ENCODE data around the gene AP3S2.
"Not testable (repeated sequence)": the region's sequence is repeated elsewhere in the genome, so short reads cannot be mapped to it uniquely, and the experiment has no call there.

The AP3S2 gene

GRCh38 chr15:89782619-89782950, 111.2 kb downstream of the AP3S2 start:
- H3K9me3 ChIP-seq (ENCODE audit: control insufficient read depth, insufficient read depth, low read length); H3K27me3 ChIP-seq (ENCODE audit: control insufficient read depth, insufficient read depth, low read length); H3K27ac ChIP-seq (ENCODE audit: low read depth, low read length); H3K9ac ChIP-seq (ENCODE audit: low read depth, low read length); H3K36me3 ChIP-seq (ENCODE audit: control insufficient read depth, insufficient read depth, low read length); H3K4me3 ChIP-seq (ENCODE audit: low read depth, low read length): not testable (repeated sequence)
- peaks cover 17% of the 10 kb centered on the region for H3K4me1 ChIP-seq (ENCODE audit: control insufficient read depth, insufficient read depth, low read length)

GRCh38 chr15:89781891-89782618, 111.7 kb downstream of the AP3S2 start:
- Histone ChIP-seq H3K36me3 (ENCODE audit: control insufficient read depth, insufficient read depth, low read length) (no peaks in the 10 kb centered on the region), H3K9ac (ENCODE audit: low read depth, low read length) (no peak overlapping the region), H3K27ac (ENCODE audit: low read depth, low read length) (no peak overlapping the region), H3K4me3 (ENCODE audit: low read depth, low read length) (no peak overlapping the region), H3K9me3 (ENCODE audit: control insufficient read depth, insufficient read depth, low read length) (no peaks in the 10 kb centered on the region), H3K4me1 (ENCODE audit: control insufficient read depth, insufficient read depth, low read length) (peaks cover 17% of the 10 kb centered on the region), H3K27me3 (ENCODE audit: control insufficient read depth, insufficient read depth, low read length) (peaks cover 14% of the 10 kb centered on the region)

DNA sequence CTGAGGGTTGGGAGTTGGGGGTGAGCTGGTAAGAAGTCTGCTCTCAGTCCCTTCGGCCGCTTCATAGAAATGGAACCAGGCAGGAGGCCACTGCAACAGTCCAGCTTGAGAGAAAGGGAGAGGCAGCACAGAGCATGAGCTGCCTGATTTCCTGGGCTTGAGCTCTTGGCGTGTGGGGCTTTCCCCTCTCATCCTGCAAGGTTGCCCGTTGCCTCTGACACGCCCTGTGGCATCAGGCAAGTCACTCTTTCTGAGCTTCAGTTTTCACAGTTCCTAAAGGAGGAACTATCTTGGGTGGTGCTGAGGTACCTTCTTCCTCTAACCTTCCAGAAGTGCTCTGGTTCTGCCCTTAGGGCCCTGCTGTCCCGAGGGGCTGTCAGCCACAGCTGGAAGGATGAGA, 112.7 kb downstream of the AP3S2 start:
- H3K27me3 ChIP-seq (ENCODE audit: control insufficient read depth, insufficient read depth, low read length): peaks cover 23% of the 10 kb centered on the region
- H3K27ac ChIP-seq (ENCODE audit: low read depth, low read length): no peak overlapping the region
- no peak overlapping the region for H3K9ac ChIP-seq (ENCODE audit: low read depth, low read length)
- H3K9me3 ChIP-seq (ENCODE audit: control insufficient read depth, insufficient read depth, low read length): no peaks in the 10 kb centered on the region
- no peak overlapping the region for H3K4me3 ChIP-seq (ENCODE audit: low read depth, low read length)
- H3K4me1 ChIP-seq (ENCODE audit: control insufficient read depth, insufficient read depth, low read length): peaks cover 17% of the 10 kb centered on the region
- no peaks in the 10 kb centered on the region for H3K36me3 ChIP-seq (ENCODE audit: control insufficient read depth, insufficient read depth, low read length)

- H3K36me3 ChIP-seq (ENCODE audit: control insufficient read depth, insufficient read depth, low read length): no peaks in the 10 kb centered on the region
- H3K4me3 ChIP-seq (ENCODE audit: low read depth, low read length): no peak overlapping the region
- peaks cover 17% of the 10 kb centered on the region for H3K4me1 ChIP-seq (ENCODE audit: control insufficient read depth, insufficient read depth, low read length)
- no peak overlapping the region for H3K9ac ChIP-seq (ENCODE audit: low read depth, low read length)
- no peak overlapping the region for H3K27ac ChIP-seq (ENCODE audit: low read depth, low read length)
- peaks cover 27% of the 10 kb centered on the region for H3K27me3 ChIP-seq (ENCODE audit: control insufficient read depth, insufficient read depth, low read length)
- no peaks in the 10 kb centered on the region for H3K9me3 ChIP-seq (ENCODE audit: control insufficient read depth, insufficient read depth, low read length)
Measured at GRCh38 chr15:89780601-89781000, 113.2 kb downstream of the AP3S2 start.

Data from HUES48 (cell line).